Progenitor cell of endocrine pancreas (in vitro differentiated cells): ENCODE results near the gene SLC34A3. TPM values are rescaled to one million over a fixed set of nuclear protein-coding genes. Genes with fewer than 3 reads are reported as not detected.

Source experiments
- DNase-seq: peaks from one replicate; pipeline ENCODE4 v3.0.0; 2021; ENCODE audit warnings: low spot score; ENCODE audit not compliant: unreplicated experiment
- H3K27ac Mint-ChIP-seq: 2 replicates; pipeline ENCODE4 v1.8.0; 2021; ENCODE audit warnings: mild to moderate bottlenecking, moderate library complexity, mixed read lengths
- H3K27me3 Mint-ChIP-seq: 2 replicates; pipeline ENCODE4 v1.8.0; 2021; ENCODE audit warnings: mixed read lengths
- H3K36me3 Mint-ChIP-seq: 2 replicates; pipeline ENCODE4 v1.8.0; 2022; ENCODE audit warnings: mixed read lengths; ENCODE audit not compliant: insufficient read depth
- H3K4me1 Mint-ChIP-seq: 2 replicates; pipeline ENCODE4 v1.8.0; 2021; ENCODE audit warnings: low read depth, mixed read lengths
- H3K4me3 Mint-ChIP-seq: 2 replicates; pipeline ENCODE4 v1.8.0; 2021; ENCODE audit warnings: low read depth, mild to moderate bottlenecking, moderate library complexity, mixed read lengths
- H3K9me3 Mint-ChIP-seq: 2 replicates; pipeline ENCODE4 v1.8.0; 2021; ENCODE audit warnings: low read depth, mixed read lengths
- total RNA-seq: library from RNA; stranded (reverse); gene quantifications from 2 replicates; pipeline ENCODE4 v1.2.1, GENCODE V29; 2021
- TF ChIP-seq, protein P1 (sequence below): fragments of 200-600 bp; sonication (generic); IDR thresholded peaks from one replicate; pipeline ENCODE4 v1.5.0; 2021; ENCODE audit warnings: antibody characterized with exemption, mild to moderate bottlenecking; ENCODE audit not compliant: unreplicated experiment

SLC34A3 gene
- total RNA-seq, 1 donor from 2014 or later, result 0.26 TPM

- peak overlapping the region; percentile 16 for H3K4me3 Mint-ChIP-seq
- no peaks in the 10 kb centered on the region for H3K27me3 Mint-ChIP-seq
- no peak for DNase-seq
- H3K9me3 Mint-ChIP-seq, result no peaks in the 10 kb centered on the region
- TF ChIP-seq, protein P1, sequence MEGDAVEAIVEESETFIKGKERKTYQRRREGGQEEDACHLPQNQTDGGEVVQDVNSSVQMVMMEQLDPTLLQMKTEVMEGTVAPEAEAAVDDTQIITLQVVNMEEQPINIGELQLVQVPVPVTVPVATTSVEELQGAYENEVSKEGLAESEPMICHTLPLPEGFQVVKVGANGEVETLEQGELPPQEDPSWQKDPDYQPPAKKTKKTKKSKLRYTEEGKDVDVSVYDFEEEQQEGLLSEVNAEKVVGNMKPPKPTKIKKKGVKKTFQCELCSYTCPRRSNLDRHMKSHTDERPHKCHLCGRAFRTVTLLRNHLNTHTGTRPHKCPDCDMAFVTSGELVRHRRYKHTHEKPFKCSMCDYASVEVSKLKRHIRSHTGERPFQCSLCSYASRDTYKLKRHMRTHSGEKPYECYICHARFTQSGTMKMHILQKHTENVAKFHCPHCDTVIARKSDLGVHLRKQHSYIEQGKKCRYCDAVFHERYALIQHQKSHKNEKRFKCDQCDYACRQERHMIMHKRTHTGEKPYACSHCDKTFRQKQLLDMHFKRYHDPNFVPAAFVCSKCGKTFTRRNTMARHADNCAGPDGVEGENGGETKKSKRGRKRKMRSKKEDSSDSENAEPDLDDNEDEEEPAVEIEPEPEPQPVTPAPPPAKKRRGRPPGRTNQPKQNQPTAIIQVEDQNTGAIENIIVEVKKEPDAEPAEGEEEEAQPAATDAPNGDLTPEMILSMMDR, result no peak
- H3K4me1 Mint-ChIP-seq, result peaks cover 10% of the 10 kb centered on the region
- peaks cover 3% of the 10 kb centered on the region for H3K36me3 Mint-ChIP-seq
- no peak overlapping the region for H3K27ac Mint-ChIP-seq
These were observed 10.9 kb upstream of the SLC34A3 start for GRCh38 chr9:137219757-137220316.

GRCh38 chr9:137220317-137221094 is 10.2 kb upstream of the SLC34A3 start:
- peaks cover 2% of the 10 kb centered on the region for H3K36me3 Mint-ChIP-seq
- peak overlapping the region; percentile 47 for H3K4me3 Mint-ChIP-seq

GRCh38 chr9:137221095-137221505 is 9.6 kb upstream of the SLC34A3 start:
- Mint-ChIP-seq H3K9me3 (no peaks in the 10 kb centered on the region), H3K36me3 (peaks cover 1% of the 10 kb centered on the region), H3K4me1 (peaks cover 10% of the 10 kb centered on the region), H3K27ac (no peak overlapping the region), H3K4me3 (peak overlapping the region; percentile 47), H3K27me3 (no peaks in the 10 kb centered on the region)
- no peak for DNase-seq
- TF ChIP-seq, protein P1, result no peak

More at GRCh38 chr9:137220317-137221094, 10.2 kb upstream of the SLC34A3 start:
- Mint-ChIP-seq H3K27me3 (no peaks in the 10 kb centered on the region), H3K4me1 (peaks cover 10% of the 10 kb centered on the region), H3K27ac (no peak overlapping the region), H3K9me3 (no peaks in the 10 kb centered on the region)
- TF ChIP-seq, protein P1, result no peak
- no peak for DNase-seq

DNA sequence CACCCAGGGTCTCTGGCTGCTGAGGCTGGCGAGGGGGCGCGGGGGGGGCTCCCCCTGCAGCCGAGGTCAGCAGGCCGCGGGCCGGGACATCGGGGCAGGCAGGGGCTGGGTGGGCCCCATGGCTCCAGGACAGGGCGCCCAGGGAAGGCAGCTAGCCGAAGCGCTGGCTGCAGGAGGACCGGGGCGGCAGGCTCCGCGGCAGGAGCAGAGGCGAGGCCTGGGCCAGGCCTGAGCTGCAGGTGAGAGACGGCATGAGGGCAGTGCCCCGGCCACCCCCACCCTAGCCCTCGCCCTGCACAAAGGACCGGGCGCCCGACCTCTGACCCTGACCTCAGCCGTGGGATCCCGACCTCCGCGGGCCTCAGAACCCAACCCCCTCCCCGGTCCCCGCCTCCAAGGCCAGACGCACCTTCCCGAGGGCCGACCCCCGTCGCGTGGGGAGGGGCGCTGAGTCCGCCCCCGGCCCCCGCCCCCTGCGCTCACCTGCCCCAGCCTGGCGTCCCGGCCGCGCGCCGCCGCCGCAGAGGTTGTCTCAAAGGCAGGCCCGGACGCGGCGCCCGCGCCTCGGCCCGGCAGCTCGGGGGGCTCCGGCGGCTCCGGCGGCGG is 9.1 kb upstream of the SLC34A3 start:
- Mint-ChIP-seq H3K36me3 (peaks cover 1% of the 10 kb centered on the region), H3K27ac (no peak overlapping the region), H3K27me3 (no peaks in the 10 kb centered on the region), H3K9me3 (no peaks in the 10 kb centered on the region), H3K4me1 (peaks cover 10% of the 10 kb centered on the region), H3K4me3 (peak overlapping the region; percentile 60)
- TF ChIP-seq, protein P1, result no peak
- DNase-seq, result peak; percentile 62
